Stimulated activated CD8-positive, alpha-beta memory T cell treated with anti-CD3 and anti-CD28 coated beads, Interleukin-12 subunit alpha, Interleukin-12 subunit beta, amount 100 ng/mL, for 4 hours (primary cell): ENCODE results near the gene EDDM13.
"Not testable (repeated sequence)": the region's sequence is repeated elsewhere in the genome, so short reads cannot be mapped to it uniquely, and the experiment has no call there.

Experiments used
- DNase-seq: peaks from one replicate; pipeline ENCODE4 v3.0.0-alpha.2; 2020; ENCODE audit warnings: low read depth

EDDM13 gene

DNA sequence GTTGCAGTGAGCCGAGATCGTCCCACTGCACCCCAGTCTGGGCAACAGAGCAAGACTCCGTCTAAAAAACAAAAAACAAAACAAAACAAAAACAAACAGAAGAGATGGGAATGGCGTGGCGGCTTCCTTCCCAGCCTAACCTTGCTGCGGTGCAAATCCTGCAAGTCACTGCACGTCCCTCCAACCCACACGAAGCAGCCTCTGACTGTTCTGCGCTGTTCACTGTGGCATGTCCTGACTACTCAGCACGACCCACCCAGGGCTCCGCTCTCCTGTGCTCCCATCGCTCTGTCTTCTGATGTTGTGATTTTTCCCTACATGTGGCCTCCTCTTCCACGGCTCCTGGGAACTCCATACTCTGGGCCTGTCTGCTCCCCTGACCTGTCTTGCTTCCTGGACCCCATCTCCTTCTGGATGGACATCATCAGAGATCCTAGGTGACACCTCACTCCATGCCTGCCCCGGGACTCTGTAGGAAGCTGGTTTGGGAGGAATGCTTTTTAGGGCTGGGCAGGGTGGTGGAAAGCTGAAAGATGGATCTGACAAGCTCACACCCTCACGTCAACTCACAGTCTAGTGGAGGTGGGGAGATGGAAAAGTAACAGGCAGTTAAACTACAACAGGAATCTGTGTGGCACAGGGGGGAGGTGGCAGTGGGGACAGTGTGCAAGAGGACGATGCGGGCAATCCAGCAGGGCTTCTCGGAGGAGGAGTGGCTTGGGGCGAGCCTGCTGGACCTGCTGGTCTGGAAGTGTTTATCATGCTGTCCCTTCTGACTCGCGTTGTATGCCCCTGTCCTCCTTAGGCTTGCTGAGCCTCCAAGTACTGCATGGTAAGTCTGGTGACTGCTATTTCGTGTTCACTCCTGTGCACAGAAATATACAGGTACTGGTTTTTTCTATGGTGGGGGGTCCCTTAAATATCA lies 23.2 kb downstream of the EDDM13 start:
- DNase-seq: no peak

DNA sequence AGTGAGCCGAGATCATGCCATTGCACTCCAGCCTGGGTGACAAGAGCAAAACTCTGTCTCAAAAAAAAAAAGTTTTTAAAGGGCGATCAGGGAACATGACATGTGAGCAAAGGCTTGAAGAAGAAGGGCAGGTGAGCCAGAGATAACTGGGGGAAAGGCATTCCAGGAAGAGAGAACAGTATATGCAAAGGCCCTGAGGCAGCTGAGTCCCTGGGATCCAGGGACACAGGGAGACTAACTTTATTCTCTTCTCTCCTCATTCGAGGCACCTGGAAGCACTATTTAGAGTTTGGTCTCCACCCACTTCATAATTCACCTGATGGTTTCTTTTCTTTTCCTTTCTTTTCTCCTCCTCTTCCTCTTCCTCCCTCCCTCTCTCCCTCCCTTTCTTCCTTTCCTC lies 24.5 kb downstream of the EDDM13 start:
- no peak for DNase-seq

DNA sequence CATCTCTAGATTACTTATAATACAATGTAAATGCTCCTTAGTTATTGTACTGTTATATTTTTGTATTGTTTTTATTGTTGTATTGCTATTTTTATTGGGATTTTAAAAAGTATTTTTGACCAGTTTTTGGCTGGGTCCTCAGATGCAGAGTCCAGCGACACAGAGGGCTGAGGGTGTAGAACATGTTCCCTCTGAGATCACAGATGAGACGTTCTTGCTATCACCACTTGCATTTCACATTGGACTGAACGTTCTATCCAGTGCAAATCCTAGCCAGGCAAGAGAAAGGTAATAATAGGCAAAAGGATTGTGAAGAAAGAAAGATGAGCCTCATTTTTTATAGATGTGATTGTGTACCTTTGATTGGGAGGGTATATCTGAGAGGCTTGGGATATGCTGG lies 27.1 kb downstream of the EDDM13 start:
- no peak for DNase-seq

DNA sequence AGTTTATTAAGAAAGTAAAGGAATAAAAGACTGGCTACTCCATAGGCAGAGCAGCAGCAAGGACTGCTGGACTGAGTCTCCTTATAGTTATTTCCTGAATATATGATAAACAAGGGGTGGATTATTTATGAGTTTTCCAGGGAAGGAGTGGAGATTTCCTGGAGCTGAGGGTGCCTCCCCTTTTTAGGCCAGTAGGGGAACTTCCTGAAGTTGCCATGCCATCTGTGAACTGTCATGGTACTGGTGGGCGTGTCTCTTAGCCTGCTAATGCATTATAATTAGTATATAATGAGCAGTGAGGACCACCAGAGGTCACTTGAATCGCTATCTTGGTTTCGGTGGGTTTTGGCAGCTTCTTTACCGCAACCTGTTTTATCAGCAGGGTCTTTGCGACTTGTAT lies 28.6 kb downstream of the EDDM13 start:
- no peak for DNase-seq

DNA sequence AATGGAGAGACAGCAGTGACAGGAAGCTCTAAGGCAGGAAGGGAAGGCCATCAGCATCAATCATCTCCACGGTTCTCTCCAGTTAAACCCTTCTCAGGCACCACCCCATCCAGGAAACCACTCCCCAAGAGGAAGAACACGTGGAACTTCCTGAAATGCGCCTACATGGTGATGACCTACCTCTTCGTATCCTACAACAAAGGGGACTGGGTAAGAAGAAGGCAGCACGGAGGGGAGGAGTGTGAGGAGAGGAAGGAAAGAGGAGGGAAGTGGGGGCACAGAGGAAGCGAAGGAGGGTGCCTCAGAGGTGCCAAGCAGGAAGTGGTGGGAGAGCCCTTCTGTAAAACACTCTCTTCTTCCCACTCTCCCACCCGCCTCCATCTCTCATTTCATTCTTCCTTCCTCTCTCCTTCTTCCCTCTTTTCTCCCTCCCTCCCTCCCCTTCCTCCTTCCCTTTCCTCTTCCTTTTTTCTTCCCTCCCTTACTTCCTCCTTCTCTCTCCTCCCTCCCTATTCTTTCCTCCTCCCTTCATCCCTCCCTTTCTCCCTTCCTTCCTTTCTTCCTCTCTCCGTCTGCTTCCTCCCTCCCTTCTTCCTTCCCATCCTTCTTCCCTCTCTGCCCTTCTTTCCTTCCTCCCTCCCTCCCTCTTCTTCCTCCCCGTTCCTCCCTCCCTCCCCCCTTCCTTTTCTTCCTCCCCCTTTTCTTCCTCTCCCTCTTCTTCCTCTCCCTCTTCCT lies 29.5 kb downstream of the EDDM13 start:
- DNase-seq: no peak

DNA sequence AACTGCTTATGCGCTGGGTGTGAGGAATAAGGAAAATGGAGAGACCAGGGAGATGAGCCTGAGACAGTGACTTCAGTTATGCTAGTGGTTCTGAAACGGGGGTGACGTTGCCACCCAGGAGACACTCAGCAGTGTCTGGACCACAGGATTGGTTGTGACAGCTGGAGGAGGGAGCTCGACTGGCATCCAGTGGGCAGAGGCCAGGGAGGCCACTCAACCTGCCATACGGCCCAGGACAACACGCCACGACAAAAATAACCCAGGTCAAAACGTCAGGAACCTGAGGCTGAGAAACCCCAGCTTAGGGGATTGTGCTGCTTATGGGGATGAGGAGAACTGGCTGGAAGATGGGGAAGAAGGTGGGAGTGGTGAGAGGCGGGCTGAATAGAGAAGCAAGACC lies 31.7 kb downstream of the EDDM13 start:
- DNase-seq: no peak

DNA sequence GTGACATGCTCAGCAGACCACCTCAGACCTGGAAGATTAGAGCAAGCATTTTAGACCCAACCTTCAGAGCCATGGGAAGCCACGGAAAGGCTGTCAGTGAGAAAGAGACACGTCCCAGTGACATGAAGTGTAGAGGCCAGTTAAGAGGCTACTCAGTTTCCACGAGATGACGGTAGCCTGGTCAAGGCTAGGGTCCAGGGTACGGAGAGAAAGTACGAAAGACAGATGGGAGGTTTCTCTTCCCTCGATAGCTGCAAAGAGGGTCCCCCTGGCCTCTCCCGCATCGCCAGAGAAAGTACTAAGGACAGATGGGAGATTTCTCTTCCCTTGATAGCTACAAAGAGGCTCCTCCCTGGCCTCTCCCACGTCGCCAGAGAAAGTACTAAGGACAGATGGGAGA lies 33.5 kb downstream of the EDDM13 start:
- DNase-seq: no peak

DNA sequence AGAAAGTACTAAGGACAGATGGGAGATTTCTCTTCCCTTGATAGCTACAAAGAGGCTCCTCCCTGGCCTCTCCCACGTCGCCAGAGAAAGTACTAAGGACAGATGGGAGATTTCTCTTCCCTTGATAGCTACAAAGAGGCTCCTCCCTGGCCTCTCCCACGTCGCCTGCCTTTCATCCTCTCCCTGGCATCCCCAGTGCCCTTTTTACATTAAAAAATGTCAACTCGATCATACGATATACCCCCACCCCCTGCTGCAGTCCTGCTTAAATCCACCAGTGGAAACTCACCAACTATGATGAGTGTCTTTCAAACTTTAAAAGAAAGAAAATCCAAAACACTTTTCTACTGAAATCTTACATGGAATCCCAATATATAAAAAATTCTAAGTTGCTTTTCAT lies 34.5 kb downstream of the EDDM13 start:
- not testable (repeated sequence) for DNase-seq

DNA sequence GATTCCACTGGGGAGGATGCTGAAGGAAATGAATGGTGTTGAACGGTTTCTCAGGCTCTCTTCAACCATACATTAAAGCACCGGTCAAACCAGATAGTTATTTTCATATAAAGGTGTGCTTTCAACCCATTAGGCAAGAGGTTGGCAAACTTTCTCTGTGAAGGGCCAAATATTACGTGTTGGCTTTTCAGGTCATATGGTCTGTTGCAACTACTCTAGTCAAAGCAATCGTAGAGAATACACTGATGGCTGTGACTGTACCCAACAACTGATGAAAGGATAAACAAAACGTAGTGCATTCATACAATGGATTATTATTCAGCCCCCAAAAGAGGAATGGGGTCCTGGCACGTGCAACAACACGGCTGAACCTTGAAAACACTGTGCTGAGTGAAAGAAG lies 36.2 kb downstream of the EDDM13 start:
- no peak for DNase-seq

DNA sequence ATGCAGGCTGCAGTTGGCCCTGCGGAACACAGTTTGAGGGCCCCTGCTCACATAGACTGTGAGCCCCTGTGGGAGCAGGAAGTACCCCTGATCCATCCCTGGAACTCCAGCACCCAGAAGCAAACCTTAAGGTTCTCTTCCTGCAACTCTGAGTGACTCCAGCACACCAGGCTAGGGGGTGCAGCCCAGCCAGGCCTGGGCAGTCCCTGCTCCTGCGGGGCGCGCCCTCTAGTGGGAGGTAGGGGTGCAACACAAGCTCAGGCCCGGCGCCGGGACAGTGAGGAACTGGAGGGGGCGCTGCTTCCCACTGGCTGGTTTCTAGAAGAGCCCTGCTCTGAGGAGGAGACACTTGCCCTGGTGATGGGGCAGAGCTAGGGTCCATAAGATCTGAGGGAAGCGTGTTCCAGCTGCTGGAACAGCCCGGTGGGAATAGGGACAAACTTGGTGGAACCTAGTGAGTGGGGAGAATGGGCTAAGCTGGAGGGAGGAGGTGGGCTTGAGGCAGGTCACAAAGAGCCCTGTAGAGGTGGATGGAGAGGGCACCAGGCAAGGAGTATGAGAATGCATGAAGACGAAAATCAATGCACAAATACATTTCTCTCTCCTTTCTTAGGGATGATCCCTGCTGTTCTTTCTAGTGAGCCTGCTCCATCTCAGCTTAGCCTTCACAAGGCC lies 37.1 kb downstream of the EDDM13 start:
- DNase-seq: peak; percentile 10

DNA sequence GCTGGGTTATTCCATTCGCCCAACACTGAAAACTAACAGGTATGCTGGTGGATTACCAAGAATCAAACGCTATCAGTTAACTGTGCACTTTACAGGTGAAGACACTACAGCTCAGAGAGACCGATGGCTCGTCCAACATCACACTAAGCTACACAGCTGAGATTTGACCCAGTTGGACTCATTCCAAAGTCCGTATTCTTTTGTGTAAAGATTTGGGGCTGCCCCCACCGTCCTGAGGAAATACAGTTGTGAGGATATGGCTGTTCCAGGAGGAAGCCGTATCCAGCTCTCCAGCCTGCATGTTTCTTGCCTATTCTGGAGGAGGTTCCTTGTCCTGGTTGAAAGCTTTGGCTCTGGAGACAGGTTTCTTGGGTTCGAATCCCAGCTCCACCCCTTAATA lies 37.9 kb downstream of the EDDM13 start:
- DNase-seq: no peak

DNA sequence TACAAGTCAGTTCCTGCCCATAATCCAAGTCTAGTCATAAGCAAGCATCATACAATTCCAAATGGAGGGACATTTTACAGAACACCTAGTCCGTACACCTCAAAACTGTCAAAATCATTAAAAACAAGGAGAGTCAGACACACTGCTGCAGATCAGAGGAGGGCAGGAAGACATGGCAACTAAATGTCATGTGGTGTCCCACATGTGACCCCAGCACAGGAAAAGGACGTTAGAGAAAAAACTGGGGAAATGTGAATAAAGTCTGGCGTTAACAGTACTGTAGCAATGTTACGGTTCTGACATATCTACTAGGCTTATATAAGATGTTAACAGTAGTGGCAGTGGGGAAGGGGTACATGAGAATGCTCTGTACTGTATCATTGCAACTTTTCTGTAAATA lies 39.8 kb downstream of the EDDM13 start:
- DNase-seq: no peak

DNA sequence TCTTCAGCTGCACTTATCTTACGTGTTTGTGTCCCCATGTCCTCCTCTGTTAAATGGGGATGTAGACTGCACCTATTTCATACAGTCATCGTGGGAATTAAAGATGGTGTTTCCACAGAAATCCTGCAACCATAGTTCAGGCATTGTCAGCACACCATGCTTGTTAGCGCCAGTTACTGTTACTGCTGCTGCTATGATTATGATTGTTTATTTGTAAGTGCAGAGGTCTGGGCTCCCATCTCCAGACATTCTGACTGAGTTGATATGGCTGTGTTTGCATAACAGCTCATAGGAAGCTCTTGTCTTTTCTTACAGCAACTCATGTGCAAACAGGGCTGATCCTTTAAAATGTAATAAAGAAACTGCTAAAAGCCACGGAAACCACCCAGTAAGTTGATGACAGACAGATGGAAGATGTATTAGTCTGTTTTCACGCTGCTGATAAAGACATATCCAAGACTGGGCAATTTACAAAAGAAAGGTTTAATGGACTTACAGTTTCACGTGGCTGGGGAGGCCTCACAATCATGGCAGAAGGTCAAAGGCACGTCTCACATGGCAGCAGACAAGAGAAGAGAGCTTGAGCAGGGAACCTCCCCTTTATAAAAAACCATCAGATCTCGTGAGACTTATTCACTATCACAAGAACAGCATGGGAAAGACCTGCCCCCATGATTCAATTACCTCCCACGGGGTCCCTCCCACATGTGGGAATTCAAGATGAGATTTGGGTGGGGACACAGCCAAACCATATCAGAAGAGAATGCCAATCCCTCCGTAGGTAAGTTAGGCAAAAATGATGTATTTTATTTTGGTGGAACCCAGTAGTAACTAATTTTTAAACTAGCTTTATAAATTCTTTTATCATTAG lies 40.5 kb downstream of the EDDM13 start:
- no peak for DNase-seq

DNA sequence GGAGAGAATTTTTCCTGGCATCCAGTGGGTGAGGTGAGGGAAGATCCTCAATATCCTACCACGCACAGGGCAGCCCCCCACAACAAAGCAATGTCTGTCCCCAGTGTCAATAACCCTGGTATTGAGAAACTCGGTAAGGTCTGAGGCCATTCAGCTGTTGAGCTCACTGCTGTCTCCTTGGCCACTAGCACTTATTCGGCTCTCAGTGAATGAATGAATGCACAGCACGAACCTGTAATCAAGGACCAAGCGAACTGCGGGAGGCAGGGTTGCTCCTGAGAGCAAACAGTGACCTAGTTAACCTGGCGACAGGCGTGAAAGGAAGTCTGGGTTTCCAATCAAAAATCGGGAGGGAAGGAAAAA lies 41.5 kb downstream of the EDDM13 start:
- no peak for DNase-seq

DNA sequence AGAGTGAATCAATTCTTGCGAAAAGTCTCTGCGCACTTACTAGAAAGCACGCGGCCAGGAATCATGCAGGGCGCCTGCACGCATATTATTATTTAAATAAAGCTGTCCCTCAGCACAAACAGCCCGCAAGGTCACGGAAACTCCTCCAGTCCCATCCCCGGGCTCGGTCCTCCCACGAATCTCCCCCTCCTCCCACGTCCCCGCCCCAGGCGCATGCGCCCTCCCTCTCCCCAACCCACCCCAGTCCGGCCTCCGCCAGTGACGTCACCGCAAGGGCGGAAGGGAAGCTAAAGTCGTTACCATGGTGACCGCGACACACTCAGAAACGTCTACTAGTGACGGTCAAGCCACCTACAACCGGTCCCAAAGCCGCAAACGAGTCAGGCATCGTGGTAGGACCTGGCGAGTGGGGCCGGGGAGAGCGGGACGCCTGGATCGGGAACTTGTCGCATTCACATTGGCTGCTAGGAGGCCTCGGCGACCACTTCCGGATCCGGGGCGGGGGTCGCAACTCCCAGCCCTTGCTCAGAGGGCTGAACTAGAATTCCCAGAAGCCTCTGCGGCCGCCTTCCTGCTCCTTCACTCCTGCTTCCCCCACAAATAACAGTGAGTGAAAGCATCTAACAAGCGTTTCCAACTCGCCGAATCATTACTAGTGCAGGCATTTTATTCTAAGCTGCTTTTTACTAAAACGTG lies 42.0 kb downstream of the EDDM13 start, which contains the start of gene ZSCAN5A:
Gene ZSCAN5A (minus strand): TSS at position 459 of the 696 bp plus-strand sequence. CDS start 89,793 bp downstream, outside the sequence.
- DNase-seq: peak; percentile 97

DNA sequence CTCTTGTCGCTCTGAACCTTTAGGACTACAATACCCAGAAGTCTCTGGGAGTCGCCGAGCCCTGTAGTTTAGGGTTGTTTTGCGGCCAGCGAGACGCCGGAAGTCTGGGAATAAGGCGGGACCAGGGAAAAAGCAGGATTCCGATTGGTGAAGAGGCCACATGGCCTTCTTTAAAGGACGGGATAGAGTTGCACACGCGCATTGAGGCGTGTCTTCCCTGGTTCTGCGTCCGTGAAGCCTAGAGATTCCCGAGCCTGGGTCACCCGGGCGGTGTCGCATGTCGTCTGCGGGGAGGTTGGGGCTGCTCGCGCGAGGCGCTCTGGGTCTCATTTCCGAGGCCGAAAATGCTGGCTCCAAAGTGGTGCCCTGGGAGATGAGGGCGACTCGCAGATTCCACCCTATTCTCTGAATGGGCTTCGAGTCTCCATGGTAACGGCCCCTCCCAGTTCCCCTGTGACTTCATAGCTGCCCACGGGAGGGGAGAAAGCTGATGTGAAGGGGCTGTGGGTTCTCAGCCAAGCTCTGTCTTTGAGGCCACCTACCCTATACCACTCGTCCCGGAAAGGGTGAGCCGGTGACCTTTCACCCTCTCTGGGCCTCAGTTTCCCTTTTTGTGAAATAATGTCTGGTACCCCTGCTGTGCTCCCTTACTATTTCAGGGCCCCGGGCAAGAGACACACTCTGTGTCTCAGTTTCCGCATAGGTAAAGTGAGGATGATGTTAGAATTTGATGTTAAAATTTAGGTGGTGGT lies 42.7 kb downstream of the EDDM13 start:
- peak; percentile 83 for DNase-seq

DNA sequence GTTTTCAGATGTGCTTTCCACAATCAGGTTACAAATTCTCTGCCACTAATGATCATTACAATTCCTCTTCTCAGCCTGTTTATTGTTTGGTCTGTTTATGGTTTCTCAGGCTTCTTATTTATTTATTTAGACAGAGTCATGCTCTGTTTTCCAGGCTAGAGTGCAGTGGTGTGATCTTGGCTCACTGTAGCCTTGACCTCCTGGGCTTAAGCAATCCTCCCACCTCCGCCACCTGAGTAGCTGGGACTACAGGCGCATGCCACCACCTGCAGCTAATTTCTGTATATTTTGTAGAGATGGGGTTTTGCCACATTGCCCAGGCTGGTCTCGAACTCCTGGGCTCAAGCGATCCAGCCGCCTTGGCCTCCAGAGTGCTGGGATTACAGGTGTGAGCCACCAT lies 44.2 kb downstream of the EDDM13 start:
- DNase-seq: no peak

DNA sequence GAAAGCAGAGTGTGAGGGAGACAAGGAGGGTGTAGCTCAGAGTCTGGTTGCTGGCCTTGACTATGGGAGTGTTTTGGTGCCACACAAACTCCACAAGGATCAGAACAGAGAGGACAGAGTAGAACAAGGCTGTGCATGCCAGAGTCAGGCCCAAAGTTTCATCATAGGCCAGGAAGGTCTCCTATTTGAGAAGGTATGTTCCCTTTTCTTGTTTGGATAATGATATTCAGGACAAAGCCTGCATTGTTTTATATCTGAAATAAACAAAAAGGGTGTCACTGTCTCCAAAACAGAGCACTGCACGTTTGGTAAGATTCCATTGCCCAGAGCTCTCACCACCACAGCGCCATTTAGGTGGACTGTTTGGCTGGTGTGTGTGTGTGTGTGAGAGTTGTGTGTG lies 45.2 kb downstream of the EDDM13 start:
- no peak for DNase-seq

DNA sequence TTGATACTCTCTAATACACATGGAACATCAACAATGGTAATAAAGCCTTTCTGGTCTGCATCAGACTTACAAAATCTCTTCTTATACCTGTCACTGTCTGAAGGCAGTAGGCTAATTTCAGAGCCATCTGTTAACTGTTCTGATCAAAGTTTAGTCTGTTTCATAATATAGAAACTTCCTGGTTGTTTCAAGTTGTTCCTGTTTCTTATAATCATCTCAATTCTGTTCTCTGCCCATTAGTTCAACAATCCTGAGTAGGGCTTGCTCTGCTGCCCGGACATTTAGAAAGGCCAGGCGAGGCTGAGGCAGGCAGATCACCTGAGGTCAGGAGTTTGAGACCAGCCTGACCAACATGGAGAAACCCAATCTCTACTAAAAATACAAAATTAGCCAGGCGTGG lies 47.4 kb downstream of the EDDM13 start:
- DNase-seq: no peak

DNA sequence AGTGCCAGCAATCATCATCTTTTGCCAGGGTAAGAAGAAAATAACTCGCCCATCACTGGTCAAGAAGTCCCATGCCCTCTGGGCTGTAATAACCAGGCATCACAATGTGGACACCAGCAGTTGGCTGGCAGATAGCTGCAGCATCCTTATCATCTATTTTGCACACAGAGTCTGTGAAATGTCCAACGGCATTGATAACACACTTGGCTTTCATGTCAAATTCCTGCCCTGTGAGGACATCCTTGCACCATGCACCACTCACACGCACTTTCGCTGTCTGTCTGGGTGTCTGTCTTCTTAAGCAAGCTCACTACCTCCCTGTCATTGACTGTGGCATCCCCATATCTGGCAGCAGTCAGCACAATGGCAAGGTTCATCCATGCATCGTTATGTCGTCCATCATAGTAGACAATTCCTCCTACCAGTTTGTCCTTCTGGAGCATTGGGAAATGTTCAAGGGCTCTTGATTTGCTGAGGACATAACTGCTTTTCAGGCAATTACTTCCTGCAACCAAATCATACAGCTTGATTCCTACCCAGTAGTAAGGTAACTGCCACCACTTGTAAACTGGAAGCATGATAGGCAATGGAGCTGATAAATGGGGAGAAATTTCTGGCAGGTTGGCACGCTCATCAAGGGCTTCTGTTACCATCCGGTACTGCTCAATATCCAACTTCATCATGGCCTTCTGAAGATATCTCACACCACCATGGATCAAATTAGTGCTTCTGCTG lies 48.9 kb downstream of the EDDM13 start:
- DNase-seq: no peak
